GM12873 (cell line): ENCODE results near the gene TMEM165.

ENCODE experiments used
- TF ChIP-seq, protein P1 (sequence below): IDR thresholded peaks from 2 replicates; pipeline ENCODE4 v1.5.1; 2012; ENCODE audit warnings: low read depth, mild to moderate bottlenecking, moderate library complexity, low read length, control low read depth; ENCODE audit not compliant: insufficient read depth; ENCODE audit errors: missing control alignments

TMEM165 gene

DNA sequence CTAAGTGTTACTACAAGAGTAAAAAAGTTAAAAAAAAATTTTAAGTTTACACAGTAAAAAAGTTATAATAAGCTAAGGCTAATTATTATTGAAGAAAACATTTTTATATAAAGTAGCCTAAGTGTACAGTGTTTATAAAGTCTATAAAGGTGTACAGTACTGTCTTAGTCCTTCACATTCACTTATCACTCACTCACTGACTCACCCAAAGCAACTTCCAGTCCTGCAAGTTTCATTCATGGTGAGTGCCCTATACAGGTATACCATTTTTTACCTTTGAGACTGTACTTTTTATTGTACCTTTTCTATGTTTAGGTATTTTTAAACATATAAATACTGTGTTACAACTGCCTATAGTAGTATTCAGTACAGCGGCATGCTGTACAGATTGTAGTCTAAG is 74.2 kb downstream of the TMEM165 start:
- TF ChIP-seq, protein P1, sequence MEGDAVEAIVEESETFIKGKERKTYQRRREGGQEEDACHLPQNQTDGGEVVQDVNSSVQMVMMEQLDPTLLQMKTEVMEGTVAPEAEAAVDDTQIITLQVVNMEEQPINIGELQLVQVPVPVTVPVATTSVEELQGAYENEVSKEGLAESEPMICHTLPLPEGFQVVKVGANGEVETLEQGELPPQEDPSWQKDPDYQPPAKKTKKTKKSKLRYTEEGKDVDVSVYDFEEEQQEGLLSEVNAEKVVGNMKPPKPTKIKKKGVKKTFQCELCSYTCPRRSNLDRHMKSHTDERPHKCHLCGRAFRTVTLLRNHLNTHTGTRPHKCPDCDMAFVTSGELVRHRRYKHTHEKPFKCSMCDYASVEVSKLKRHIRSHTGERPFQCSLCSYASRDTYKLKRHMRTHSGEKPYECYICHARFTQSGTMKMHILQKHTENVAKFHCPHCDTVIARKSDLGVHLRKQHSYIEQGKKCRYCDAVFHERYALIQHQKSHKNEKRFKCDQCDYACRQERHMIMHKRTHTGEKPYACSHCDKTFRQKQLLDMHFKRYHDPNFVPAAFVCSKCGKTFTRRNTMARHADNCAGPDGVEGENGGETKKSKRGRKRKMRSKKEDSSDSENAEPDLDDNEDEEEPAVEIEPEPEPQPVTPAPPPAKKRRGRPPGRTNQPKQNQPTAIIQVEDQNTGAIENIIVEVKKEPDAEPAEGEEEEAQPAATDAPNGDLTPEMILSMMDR: no peak
